ENCODE data around the gene CFDP1. TPM values are rescaled to one million over a fixed set of nuclear protein-coding genes. Genes with fewer than 3 reads are reported as not detected.

Gene CFDP1
- total and polyA plus RNA-seq, 2 of the 13 experiments (the other 11 are each of a cell fraction or from before 2014, with no cell fraction given): 78.6 to 153 TPM

DNA sequence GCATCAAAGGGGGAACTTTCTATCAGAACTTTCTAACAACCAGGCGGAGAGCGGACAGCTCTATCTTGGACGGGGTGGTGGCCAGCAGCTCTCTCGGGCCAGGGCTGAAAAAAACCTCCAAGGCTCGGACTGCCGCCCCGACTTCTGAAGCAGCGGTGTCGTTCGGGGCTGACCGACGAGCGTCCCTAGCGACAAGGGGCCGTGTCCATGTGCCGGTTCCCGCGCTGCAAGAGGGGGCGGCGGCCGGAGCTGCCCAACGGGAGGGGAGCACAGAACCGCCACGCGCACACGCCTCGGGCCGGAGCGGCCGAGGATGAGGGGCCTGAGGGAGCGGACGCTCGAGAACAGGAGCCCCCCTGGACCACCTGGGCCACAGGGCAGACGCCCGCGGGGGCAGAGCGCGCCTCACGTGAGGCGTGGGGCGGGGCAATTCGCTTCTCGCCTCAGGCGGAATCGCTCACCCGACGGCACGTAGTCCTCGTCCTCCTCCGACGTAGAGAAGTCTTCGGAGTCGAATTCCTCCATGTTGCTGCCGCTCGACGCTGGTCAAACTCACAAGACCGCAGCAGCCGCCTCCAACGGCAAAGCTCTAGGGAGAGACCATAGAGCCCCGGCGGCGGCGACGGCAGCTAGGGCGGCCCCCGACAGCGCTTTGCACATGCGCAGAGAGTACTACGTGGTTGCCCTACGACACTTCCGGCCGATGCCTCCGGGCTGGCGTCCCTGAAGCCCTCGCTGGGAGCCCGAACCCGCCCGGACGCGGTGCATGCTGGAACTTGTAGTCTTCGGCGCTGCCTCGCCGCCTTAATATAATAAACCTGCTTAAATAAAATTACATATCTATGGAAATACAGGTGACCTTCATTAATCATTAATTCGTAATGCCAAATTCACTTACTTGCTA, at the start of gene CFDP1 (continued):
- TF ChIP-seq, protein P1, sequence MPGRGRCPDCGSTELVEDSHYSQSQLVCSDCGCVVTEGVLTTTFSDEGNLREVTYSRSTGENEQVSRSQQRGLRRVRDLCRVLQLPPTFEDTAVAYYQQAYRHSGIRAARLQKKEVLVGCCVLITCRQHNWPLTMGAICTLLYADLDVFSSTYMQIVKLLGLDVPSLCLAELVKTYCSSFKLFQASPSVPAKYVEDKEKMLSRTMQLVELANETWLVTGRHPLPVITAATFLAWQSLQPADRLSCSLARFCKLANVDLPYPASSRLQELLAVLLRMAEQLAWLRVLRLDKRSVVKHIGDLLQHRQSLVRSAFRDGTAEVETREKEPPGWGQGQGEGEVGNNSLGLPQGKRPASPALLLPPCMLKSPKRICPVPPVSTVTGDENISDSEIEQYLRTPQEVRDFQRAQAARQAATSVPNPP (CRISPR knock-in tag; IDR thresholded peaks at IDR 0.05): peak; percentile 99
- no peak for TF ChIP-seq SRSF1 (optimal IDR thresholded peaks at IDR 0.05; ENCODE audit: low read depth, low read length)
- no peak for TF ChIP-seq HMGA1 (CRISPR knock-in tag; conservative IDR thresholded peaks at IDR 0.05)
- TF ChIP-seq JDP2 (CRISPR knock-in tag; IDR thresholded peaks at IDR 0.05; ENCODE audit: borderline replicate concordance): no peak
- 0 out of 2 replicates have a peak, but pooled peaks have one; percentile 29 for TF ChIP-seq ZNF124 (CRISPR knock-in tag; IDR thresholded peaks at IDR 0.05)
- peak; percentile 97 for TF ChIP-seq BORCS8-MEF2B (CRISPR knock-in tag; IDR thresholded peaks at IDR 0.05)
- TF ChIP-seq NR1H2 (CRISPR knock-in tag; IDR thresholded peaks at IDR 0.05; ENCODE audit: borderline replicate concordance, low read depth): 0 out of 2 replicates have a peak, but pooled peaks have one; percentile 84
- TF ChIP-seq ZNF883 (CRISPR knock-in tag; IDR thresholded peaks at IDR 0.05; ENCODE audit: not compliant biosample characterization): peak; percentile 100
- TF ChIP-seq, protein P2, sequence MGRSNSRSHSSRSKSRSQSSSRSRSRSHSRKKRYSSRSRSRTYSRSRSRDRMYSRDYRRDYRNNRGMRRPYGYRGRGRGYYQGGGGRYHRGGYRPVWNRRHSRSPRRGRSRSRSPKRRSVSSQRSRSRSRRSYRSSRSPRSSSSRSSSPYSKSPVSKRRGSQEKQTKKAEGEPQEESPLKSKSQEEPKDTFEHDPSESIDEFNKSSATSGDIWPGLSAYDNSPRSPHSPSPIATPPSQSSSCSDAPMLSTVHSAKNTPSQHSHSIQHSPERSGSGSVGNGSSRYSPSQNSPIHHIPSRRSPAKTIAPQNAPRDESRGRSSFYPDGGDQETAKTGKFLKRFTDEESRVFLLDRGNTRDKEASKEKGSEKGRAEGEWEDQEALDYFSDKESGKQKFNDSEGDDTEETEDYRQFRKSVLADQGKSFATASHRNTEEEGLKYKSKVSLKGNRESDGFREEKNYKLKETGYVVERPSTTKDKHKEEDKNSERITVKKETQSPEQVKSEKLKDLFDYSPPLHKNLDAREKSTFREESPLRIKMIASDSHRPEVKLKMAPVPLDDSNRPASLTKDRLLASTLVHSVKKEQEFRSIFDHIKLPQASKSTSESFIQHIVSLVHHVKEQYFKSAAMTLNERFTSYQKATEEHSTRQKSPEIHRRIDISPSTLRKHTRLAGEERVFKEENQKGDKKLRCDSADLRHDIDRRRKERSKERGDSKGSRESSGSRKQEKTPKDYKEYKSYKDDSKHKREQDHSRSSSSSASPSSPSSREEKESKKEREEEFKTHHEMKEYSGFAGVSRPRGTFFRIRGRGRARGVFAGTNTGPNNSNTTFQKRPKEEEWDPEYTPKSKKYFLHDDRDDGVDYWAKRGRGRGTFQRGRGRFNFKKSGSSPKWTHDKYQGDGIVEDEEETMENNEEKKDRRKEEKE (IDR thresholded peaks at IDR 0.05): no peak
- TF ChIP-seq ELF4 (CRISPR knock-in tag; IDR thresholded peaks at IDR 0.05; ENCODE audit: borderline replicate concordance): no peak; the same call in 1 of the 2 replicates
- no peak for TF ChIP-seq ZNF24 (IDR thresholded peaks at IDR 0.05)
- TF ChIP-seq ZNF660 (CRISPR knock-in tag; IDR thresholded peaks at IDR 0.05; ENCODE audit: borderline replicate concordance, low read depth): 0 out of 2 replicates have a peak, but pooled peaks have one; percentile 77
- no peak for TF ChIP-seq ZNF644 (CRISPR knock-in tag; IDR thresholded peaks at IDR 0.05; ENCODE audit: low read depth)
- TF ChIP-seq RBAK (CRISPR knock-in tag; IDR thresholded peaks at IDR 0.05): no peak
- no peak for TF ChIP-seq ZNF577 (CRISPR knock-in tag; IDR thresholded peaks at IDR 0.05; ENCODE audit: borderline replicate concordance, low read depth)
- TF ChIP-seq ZNF792 (CRISPR knock-in tag; IDR thresholded peaks at IDR 0.05): peak; percentile 95
- TF ChIP-seq ZNF704 (CRISPR knock-in tag; IDR thresholded peaks at IDR 0.05; ENCODE audit: borderline replicate concordance): peak; percentile 97; the same call in 1 of the 2 replicates
- TF ChIP-seq, protein P3, sequence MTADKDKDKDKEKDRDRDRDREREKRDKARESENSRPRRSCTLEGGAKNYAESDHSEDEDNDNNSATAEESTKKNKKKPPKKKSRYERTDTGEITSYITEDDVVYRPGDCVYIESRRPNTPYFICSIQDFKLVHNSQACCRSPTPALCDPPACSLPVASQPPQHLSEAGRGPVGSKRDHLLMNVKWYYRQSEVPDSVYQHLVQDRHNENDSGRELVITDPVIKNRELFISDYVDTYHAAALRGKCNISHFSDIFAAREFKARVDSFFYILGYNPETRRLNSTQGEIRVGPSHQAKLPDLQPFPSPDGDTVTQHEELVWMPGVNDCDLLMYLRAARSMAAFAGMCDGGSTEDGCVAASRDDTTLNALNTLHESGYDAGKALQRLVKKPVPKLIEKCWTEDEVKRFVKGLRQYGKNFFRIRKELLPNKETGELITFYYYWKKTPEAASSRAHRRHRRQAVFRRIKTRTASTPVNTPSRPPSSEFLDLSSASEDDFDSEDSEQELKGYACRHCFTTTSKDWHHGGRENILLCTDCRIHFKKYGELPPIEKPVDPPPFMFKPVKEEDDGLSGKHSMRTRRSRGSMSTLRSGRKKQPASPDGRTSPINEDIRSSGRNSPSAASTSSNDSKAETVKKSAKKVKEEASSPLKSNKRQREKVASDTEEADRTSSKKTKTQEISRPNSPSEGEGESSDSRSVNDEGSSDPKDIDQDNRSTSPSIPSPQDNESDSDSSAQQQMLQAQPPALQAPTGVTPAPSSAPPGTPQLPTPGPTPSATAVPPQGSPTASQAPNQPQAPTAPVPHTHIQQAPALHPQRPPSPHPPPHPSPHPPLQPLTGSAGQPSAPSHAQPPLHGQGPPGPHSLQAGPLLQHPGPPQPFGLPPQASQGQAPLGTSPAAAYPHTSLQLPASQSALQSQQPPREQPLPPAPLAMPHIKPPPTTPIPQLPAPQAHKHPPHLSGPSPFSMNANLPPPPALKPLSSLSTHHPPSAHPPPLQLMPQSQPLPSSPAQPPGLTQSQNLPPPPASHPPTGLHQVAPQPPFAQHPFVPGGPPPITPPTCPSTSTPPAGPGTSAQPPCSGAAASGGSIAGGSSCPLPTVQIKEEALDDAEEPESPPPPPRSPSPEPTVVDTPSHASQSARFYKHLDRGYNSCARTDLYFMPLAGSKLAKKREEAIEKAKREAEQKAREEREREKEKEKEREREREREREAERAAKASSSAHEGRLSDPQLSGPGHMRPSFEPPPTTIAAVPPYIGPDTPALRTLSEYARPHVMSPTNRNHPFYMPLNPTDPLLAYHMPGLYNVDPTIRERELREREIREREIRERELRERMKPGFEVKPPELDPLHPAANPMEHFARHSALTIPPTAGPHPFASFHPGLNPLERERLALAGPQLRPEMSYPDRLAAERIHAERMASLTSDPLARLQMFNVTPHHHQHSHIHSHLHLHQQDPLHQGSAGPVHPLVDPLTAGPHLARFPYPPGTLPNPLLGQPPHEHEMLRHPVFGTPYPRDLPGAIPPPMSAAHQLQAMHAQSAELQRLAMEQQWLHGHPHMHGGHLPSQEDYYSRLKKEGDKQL (CRISPR knock-in tag; IDR thresholded peaks at IDR 0.05; ENCODE audit: low read depth): no peak

All from HepG2 (cell line).